Measurements from ENCODE around the gene NOPCHAP1. TPM values are rescaled to one million over a fixed set of nuclear protein-coding genes. Genes with fewer than 3 reads are reported as not detected.

The NOPCHAP1 gene
- total and polyA plus RNA-seq, 10 of the 15 experiments (the other 5 are each of a cell fraction or from before 2014, with no cell fraction given): 28.0 to 115 (median 40.9) TPM

DNA sequence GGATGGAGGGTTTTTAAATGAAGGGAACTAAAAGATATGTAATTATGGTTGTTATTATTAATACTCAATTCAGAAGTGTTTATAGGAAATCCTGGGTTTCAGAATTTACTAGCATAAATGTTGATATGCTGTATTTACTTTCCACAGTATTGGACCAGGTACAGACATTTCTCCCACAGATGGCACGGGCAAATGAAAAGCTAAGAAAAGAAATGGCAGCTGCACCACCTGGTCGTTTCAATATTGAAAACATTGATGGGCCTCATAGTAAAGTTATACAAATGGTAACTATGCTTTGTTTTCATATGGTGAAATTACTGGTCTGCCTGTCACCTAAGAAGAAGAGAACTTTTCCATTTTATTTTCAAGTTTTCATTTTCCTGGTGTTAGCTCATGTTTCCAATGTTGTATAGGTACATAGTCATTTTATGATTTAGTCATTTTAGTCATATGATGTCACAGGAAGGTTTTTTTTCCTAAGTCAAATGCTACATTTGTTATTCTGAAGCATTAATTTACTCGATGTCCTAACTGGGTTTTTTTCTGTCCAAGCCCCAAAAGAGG is 5.5 kb downstream of the NOPCHAP1 start:
- Histone ChIP-seq H3K79me2 (ENCODE audit: control insufficient read depth, insufficient read depth, low read length) (peaks cover 38% of the 10 kb centered on the region), H2AFZ (ENCODE audit: control insufficient read depth, low read depth, low read length) (no peak overlapping the region), H3K9ac (ENCODE audit: control insufficient read depth, insufficient read depth, low read length) (no peak overlapping the region), H3K36me3 (ENCODE audit: control insufficient read depth in 2 of 2, insufficient read depth in 2 of 2, low read length in 1 of 2) (peaks cover 2 to 29% of the 10 kb centered on the region in 2 experiments; a peak in 3 of 4 replicates), H3K27ac (ENCODE audit: control insufficient read depth, insufficient read depth) (no peak overlapping the region), H3K9me3 (replicated peaks; ENCODE audit: control insufficient read depth, insufficient read depth, low read length) (peaks cover 6% of the 10 kb centered on the region; the same call in 2 of the 3 replicates), H3K4me1 (ENCODE audit: control insufficient read depth, insufficient read depth, low read length) (peaks cover 5% of the 10 kb centered on the region; the same call in 1 of the 2 replicates), H3K4me2 (ENCODE audit: control insufficient read depth, insufficient read depth) (no peak overlapping the region), H4K20me1 (ENCODE audit: control insufficient read depth, insufficient read depth) (no peaks in the 10 kb centered on the region), H3K27me3 (replicated peaks in 1 of 2; ENCODE audit: control insufficient read depth in 2 of 2, insufficient read depth in 2 of 2, low read length in 1 of 2) (no peaks in the 10 kb centered on the region), H3K4me3 (no peak overlapping the region)
- ChIA-PET CTCF (interaction anchor here (1.2 to 1.4 kb wide), 3 partner anchors 11 to 38 kb away, joined by 3 to 5 read pairs (median 4); no protein-coding TSS in a partner anchor), SMC1A (ENCODE audit: uncharacterized antibody, unreplicated experiment) (interaction anchor here (0.8 to 1.1 kb wide), 3 partner anchors 9 to 32 kb away, joined by 3 to 4 read pairs (median 3); no protein-coding TSS in a partner anchor), RAD21 (ENCODE audit: unreplicated experiment) (no interaction called here), POLR2A (no interaction called here)
- FAIRE-seq: no peak
- DNase-seq (ENCODE audit: low read depth, low spot score): no peak
- ATAC-seq: no peak
- WGBS (ENCODE audit: insufficient coverage, insufficient replicate concordance, low lambda C conversion rate, missing lambda C conversion rate): 30% methylated on average over 3 of the region's 3 CpGs
- in situ Hi-C loops (cut with MboI) (no loop called here), intact Hi-C loops (cut with micrococcal nuclease; ENCODE audit: unreplicated experiment) (no loop called here)
- TF ChIP-seq ZNF384 (IDR thresholded peaks at IDR 0.05; ENCODE audit: borderline replicate concordance, low read depth, low read length) (no peak), CBX3 (IDR thresholded peaks at IDR 0.05; ENCODE audit: borderline replicate concordance, low read depth) (no peak), RFX5 (IDR thresholded peaks at IDR 0.05; ENCODE audit: low read depth, low read length) (no peak), FOS (IDR thresholded peaks at IDR 0.05; ENCODE audit: borderline replicate concordance, extremely low read depth, insufficient read length) (no peak), PAX8 (IDR thresholded peaks at IDR 0.05) (no peak)
- no TSS peak for BruUV-seq (replicated peaks)

DNA sequence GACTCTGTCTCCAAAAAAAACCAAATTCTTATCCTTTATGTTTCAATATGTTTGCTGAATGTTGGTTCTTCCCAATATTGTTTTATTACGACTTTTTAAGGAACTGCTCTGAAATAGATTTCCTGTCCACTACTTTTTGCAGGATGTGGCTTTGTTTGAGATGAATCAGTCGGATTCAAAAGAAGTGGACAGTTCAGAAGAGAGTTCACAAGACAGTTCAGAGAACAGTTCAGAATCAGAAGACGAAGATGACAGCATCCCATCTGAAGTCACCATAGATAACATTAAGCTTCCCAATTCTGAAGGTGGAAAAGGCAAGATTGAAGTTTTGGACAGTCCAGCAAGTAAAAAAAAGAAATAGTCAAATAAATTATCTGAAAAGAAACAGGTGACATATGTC is 8.2 kb downstream of the NOPCHAP1 start:
- Histone ChIP-seq H3K4me3 (no peak overlapping the region), H3K27me3 (replicated peaks in 1 of 2; ENCODE audit: control insufficient read depth in 2 of 2, insufficient read depth in 2 of 2, low read length in 1 of 2) (no peaks in the 10 kb centered on the region), H2AFZ (ENCODE audit: control insufficient read depth, low read depth, low read length) (no peak overlapping the region), H3K4me1 (ENCODE audit: control insufficient read depth, insufficient read depth, low read length) (no peaks in the 10 kb centered on the region; the same call in 1 of the 2 replicates), H3K27ac (ENCODE audit: control insufficient read depth, insufficient read depth) (no peak overlapping the region), H3K79me2 (ENCODE audit: control insufficient read depth, insufficient read depth, low read length) (peaks cover 13% of the 10 kb centered on the region), H3K36me3 (ENCODE audit: control insufficient read depth in 2 of 2, insufficient read depth in 2 of 2, low read length in 1 of 2) (peaks cover 10 to 43% of the 10 kb centered on the region in 2 experiments), H4K20me1 (ENCODE audit: control insufficient read depth, insufficient read depth) (no peaks in the 10 kb centered on the region), H3K9ac (ENCODE audit: control insufficient read depth, insufficient read depth, low read length) (no peak overlapping the region), H3K4me2 (ENCODE audit: control insufficient read depth, insufficient read depth) (no peak overlapping the region), H3K9me3 (replicated peaks; ENCODE audit: control insufficient read depth, insufficient read depth, low read length) (peaks cover 2% of the 10 kb centered on the region; the same call in 2 of the 3 replicates)
- in situ Hi-C loops (cut with MboI) (no loop called here), intact Hi-C loops (cut with micrococcal nuclease; ENCODE audit: unreplicated experiment) (no loop called here)
- WGBS (ENCODE audit: insufficient coverage, insufficient replicate concordance, low lambda C conversion rate, missing lambda C conversion rate): 58% methylated on average over 3 of the region's 3 CpGs
- POLR2A ChIA-PET: no interaction called here
- CTCF ChIA-PET: no interaction called here
- FAIRE-seq: no peak
- DNase-seq (ENCODE audit: low read depth, low spot score): no peak
- ATAC-seq: no peak
- no TSS peak for BruUV-seq (replicated peaks)
- RAD21 ChIA-PET (ENCODE audit: unreplicated experiment): no interaction called here
- SMC1A ChIA-PET (ENCODE audit: uncharacterized antibody, unreplicated experiment): no interaction called here
- TF ChIP-seq ETV6 (conservative IDR thresholded peaks at IDR 0.05 in 1 of 2, IDR thresholded peaks at IDR 0.05 in 1 of 2; ENCODE audit: borderline replicate concordance in 1 of 2, low read depth in 1 of 2): no peak
- no peak for TF ChIP-seq BMI1 (IDR thresholded peaks at IDR 0.05; ENCODE audit: borderline replicate concordance)
- TF ChIP-seq, protein P1, sequence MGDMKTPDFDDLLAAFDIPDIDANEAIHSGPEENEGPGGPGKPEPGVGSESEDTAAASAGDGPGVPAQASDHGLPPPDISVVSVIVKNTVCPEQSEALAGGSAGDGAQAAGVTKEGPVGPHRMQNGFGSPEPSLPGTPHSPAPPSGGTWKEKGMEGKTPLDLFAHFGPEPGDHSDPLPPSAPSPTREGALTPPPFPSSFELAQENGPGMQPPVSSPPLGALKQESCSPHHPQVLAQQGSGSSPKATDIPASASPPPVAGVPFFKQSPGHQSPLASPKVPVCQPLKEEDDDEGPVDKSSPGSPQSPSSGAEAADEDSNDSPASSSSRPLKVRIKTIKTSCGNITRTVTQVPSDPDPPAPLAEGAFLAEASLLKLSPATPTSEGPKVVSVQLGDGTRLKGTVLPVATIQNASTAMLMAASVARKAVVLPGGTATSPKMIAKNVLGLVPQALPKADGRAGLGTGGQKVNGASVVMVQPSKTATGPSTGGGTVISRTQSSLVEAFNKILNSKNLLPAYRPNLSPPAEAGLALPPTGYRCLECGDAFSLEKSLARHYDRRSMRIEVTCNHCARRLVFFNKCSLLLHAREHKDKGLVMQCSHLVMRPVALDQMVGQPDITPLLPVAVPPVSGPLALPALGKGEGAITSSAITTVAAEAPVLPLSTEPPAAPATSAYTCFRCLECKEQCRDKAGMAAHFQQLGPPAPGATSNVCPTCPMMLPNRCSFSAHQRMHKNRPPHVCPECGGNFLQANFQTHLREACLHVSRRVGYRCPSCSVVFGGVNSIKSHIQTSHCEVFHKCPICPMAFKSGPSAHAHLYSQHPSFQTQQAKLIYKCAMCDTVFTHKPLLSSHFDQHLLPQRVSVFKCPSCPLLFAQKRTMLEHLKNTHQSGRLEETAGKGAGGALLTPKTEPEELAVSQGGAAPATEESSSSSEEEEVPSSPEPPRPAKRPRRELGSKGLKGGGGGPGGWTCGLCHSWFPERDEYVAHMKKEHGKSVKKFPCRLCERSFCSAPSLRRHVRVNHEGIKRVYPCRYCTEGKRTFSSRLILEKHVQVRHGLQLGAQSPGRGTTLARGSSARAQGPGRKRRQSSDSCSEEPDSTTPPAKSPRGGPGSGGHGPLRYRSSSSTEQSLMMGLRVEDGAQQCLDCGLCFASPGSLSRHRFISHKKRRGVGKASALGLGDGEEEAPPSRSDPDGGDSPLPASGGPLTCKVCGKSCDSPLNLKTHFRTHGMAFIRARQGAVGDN (IDR thresholded peaks at IDR 0.05): no peak
- TF ChIP-seq NR2C2 (IDR thresholded peaks at IDR 0.05; ENCODE audit: borderline replicate concordance, control insufficient read depth, insufficient read length, low read depth): no peak
- no peak for TF ChIP-seq CEBPB (IDR thresholded peaks at IDR 0.05; ENCODE audit: borderline replicate concordance in 1 of 2, low read depth in 2 of 2, low read length in 2 of 2)
- TF ChIP-seq YY1 (IDR thresholded peaks at IDR 0.05; ENCODE audit: low read depth, low read length): no peak
- TF ChIP-seq FOXK2 (IDR thresholded peaks at IDR 0.05): no peak
